ENCODE results near the gene TMEM61.

TMEM61 gene

DNA sequence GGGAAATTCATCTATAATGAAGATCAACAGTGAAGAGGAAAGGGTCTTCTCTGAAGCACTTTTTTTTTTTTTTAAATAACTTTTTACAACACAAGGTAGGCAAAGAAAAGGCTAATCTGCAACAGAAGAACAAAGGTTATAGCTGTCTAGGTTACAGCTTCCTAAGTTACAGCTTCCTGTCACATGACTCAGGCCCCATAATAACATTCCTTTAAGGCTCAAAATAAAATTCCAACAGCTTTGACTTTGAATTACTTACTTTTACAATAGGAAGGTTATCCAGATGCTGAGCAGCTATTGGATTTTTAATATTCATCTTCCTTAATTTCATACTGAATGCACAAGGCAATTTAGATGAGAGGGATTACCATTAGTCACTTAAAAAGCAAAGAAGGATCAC lies 40.4 kb upstream of the TMEM61 start:
- TF ChIP-seq TCF4 (CRISPR knock-in tag; IDR thresholded peaks at IDR 0.05; ENCODE audit: borderline replicate concordance) (no peak), ISL1 (CRISPR knock-in tag; IDR thresholded peaks at IDR 0.05) (0 out of 2 replicates have a peak, but pooled peaks have one; percentile 13)
- ATAC-seq, result 0 out of 3 replicates have a peak, but pooled peaks have one; percentile 36

GRCh38 chr1:54942976-54943375 lies 37.5 kb upstream of the TMEM61 start:
- TF ChIP-seq TCF4 (CRISPR knock-in tag; IDR thresholded peaks at IDR 0.05; ENCODE audit: borderline replicate concordance) (no peak), BACH2 (CRISPR knock-in tag; IDR thresholded peaks at IDR 0.05; ENCODE audit: borderline replicate concordance) (no peak), TOX (CRISPR knock-in tag; IDR thresholded peaks at IDR 0.05; ENCODE audit: borderline replicate concordance) (no peak), ZNF565 (CRISPR knock-in tag; conservative IDR thresholded peaks at IDR 0.05; ENCODE audit: low read depth) (no peak), ZFP3 (CRISPR knock-in tag; IDR thresholded peaks at IDR 0.05) (no peak), SNAI2 (CRISPR knock-in tag; IDR thresholded peaks at IDR 0.05) (no peak), RARB (CRISPR knock-in tag; IDR thresholded peaks at IDR 0.05) (no peak), GLIS3 (CRISPR knock-in tag; IDR thresholded peaks at IDR 0.05) (no peak)
- TF ChIP-seq, protein P1, sequence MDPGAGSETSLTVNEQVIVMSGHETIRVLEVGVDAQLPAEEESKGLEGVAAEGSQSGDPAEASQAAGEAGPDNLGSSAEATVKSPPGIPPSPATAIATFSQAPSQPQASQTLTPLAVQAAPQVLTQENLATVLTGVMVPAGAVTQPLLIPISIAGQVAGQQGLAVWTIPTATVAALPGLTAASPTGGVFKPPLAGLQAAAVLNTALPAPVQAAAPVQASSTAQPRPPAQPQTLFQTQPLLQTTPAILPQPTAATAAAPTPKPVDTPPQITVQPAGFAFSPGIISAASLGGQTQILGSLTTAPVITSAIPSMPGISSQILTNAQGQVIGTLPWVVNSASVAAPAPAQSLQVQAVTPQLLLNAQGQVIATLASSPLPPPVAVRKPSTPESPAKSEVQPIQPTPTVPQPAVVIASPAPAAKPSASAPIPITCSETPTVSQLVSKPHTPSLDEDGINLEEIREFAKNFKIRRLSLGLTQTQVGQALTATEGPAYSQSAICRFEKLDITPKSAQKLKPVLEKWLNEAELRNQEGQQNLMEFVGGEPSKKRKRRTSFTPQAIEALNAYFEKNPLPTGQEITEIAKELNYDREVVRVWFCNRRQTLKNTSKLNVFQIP (CRISPR knock-in tag; IDR thresholded peaks at IDR 0.05; ENCODE audit: borderline replicate concordance, low read depth), result no peak
- ATAC-seq, result no peak

GRCh38 chr1:54944610-54945392 lies 35.6 kb upstream of the TMEM61 start:
- TF ChIP-seq RARB (CRISPR knock-in tag; IDR thresholded peaks at IDR 0.05) (no peak), ISL1 (CRISPR knock-in tag; IDR thresholded peaks at IDR 0.05) (no peak), ZFP3 (CRISPR knock-in tag; IDR thresholded peaks at IDR 0.05) (no peak), GLIS3 (CRISPR knock-in tag; IDR thresholded peaks at IDR 0.05) (no peak), ZNF70 (CRISPR knock-in tag; IDR thresholded peaks at IDR 0.05) (no peak), SNAI2 (CRISPR knock-in tag; IDR thresholded peaks at IDR 0.05) (no peak), PPARA (CRISPR knock-in tag; IDR thresholded peaks at IDR 0.05; ENCODE audit: borderline replicate concordance) (no peak), BACH2 (CRISPR knock-in tag; IDR thresholded peaks at IDR 0.05; ENCODE audit: borderline replicate concordance) (no peak), TSHZ2 (CRISPR knock-in tag; IDR thresholded peaks at IDR 0.05) (no peak), ZNF565 (CRISPR knock-in tag; conservative IDR thresholded peaks at IDR 0.05; ENCODE audit: low read depth) (no peak)
- TF ChIP-seq, protein P2, sequence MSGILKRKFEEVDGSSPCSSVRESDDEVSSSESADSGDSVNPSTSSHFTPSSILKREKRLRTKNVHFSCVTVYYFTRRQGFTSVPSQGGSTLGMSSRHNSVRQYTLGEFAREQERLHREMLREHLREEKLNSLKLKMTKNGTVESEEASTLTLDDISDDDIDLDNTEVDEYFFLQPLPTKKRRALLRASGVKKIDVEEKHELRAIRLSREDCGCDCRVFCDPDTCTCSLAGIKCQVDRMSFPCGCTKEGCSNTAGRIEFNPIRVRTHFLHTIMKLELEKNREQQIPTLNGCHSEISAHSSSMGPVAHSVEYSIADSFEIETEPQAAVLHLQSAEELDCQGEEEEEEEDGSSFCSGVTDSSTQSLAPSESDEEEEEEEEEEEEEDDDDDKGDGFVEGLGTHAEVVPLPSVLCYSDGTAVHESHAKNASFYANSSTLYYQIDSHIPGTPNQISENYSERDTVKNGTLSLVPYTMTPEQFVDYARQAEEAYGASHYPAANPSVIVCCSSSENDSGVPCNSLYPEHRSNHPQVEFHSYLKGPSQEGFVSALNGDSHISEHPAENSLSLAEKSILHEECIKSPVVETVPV (CRISPR knock-in tag; IDR thresholded peaks at IDR 0.05), result no peak
- TF ChIP-seq, protein P3, sequence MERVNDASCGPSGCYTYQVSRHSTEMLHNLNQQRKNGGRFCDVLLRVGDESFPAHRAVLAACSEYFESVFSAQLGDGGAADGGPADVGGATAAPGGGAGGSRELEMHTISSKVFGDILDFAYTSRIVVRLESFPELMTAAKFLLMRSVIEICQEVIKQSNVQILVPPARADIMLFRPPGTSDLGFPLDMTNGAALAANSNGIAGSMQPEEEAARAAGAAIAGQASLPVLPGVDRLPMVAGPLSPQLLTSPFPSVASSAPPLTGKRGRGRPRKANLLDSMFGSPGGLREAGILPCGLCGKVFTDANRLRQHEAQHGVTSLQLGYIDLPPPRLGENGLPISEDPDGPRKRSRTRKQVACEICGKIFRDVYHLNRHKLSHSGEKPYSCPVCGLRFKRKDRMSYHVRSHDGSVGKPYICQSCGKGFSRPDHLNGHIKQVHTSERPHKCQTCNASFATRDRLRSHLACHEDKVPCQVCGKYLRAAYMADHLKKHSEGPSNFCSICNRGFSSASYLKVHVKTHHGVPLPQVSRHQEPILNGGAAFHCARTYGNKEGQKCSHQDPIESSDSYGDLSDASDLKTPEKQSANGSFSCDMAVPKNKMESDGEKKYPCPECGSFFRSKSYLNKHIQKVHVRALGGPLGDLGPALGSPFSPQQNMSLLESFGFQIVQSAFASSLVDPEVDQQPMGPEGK (CRISPR knock-in tag; IDR thresholded peaks at IDR 0.05; ENCODE audit: borderline replicate concordance), result no peak
- peak; percentile 94 for ATAC-seq

GRCh38 chr1:54945393-54945936 lies 35.0 kb upstream of the TMEM61 start:
- TF ChIP-seq, protein P2 (CRISPR knock-in tag; IDR thresholded peaks at IDR 0.05), result no peak
- TF ChIP-seq GLIS3 (CRISPR knock-in tag; IDR thresholded peaks at IDR 0.05) (no peak), TSHZ2 (CRISPR knock-in tag; IDR thresholded peaks at IDR 0.05) (no peak), ZNF70 (CRISPR knock-in tag; IDR thresholded peaks at IDR 0.05) (no peak), ZFP30 (CRISPR knock-in tag; IDR thresholded peaks at IDR 0.05) (no peak), RARB (CRISPR knock-in tag; IDR thresholded peaks at IDR 0.05) (no peak), ZC3H10 (CRISPR knock-in tag; IDR thresholded peaks at IDR 0.05) (no peak)
- no peak for ATAC-seq
